HG03139 (cell line): Measurements from ENCODE around the gene HS3ST4.

Source experiments
- ATAC-seq: cut with Tn5 transposase; IDR thresholded peaks from one replicate; pipeline ENCODE4 v1.9.1; 2021; ENCODE audit not compliant: unreplicated experiment

The HS3ST4 gene

GRCh38 chr16:25691519-25692091, at the start of gene HS3ST4:
Gene HS3ST4 (plus strand): TSS chr16:25691959.
- ATAC-seq: no peak

- ATAC-seq: no peak
These were observed 48.1 kb upstream of the HS3ST4 start for GRCh38 chr16:25643633-25644032.

GRCh38 chr16:25656639-25657038, 35.1 kb upstream of the HS3ST4 start:
- no peak for ATAC-seq

- no peak for ATAC-seq
These were observed 14.9 kb upstream of the HS3ST4 start for GRCh38 chr16:25676820-25677219.

GRCh38 chr16:25679511-25679910, 12.2 kb upstream of the HS3ST4 start:
- ATAC-seq: no peak

GRCh38 chr16:25689137-25689836, 2.5 kb upstream of the HS3ST4 start:
- no peak for ATAC-seq

- no peak for ATAC-seq
These were observed 1.1 kb upstream of the HS3ST4 start for GRCh38 chr16:25690552-25691143.

GRCh38 chr16:25692351-25692741, 587 bp downstream of the HS3ST4 start:
- no peak for ATAC-seq

- no peak for ATAC-seq
These were observed 1.2 kb downstream of the HS3ST4 start for GRCh38 chr16:25692742-25693508.

- ATAC-seq: no peak
These were observed 1.9 kb downstream of the HS3ST4 start for GRCh38 chr16:25693631-25694030.

GRCh38 chr16:25699069-25699468, 7.3 kb downstream of the HS3ST4 start:
- no peak for ATAC-seq

GRCh38 chr16:25700547-25700946, 8.8 kb downstream of the HS3ST4 start:
- no peak for ATAC-seq

GRCh38 chr16:25707553-25707952, 15.8 kb downstream of the HS3ST4 start:
- ATAC-seq: no peak

GRCh38 chr16:25707982-25708583, 16.3 kb downstream of the HS3ST4 start:
- no peak for ATAC-seq

GRCh38 chr16:25709213-25709612, 17.5 kb downstream of the HS3ST4 start:
- no peak for ATAC-seq

- ATAC-seq: no peak
These were observed 22.2 kb downstream of the HS3ST4 start for GRCh38 chr16:25713785-25714570.

GRCh38 chr16:25716186-25716585, 24.4 kb downstream of the HS3ST4 start:
- ATAC-seq: no peak

GRCh38 chr16:25721439-25721838, 29.7 kb downstream of the HS3ST4 start:
- ATAC-seq: no peak

- no peak for ATAC-seq
These were observed 34.8 kb downstream of the HS3ST4 start for GRCh38 chr16:25726430-25727098.
